ENCODE results near the gene DHRSX. TPM values are rescaled to one million over a fixed set of nuclear protein-coding genes. Genes with fewer than 3 reads are reported as not detected.

Gene DHRSX
- total RNA-seq, 1 experiment from 2014 or later = 23.9 TPM

- no peaks in the 10 kb centered on the region for H3K9me3 Mint-ChIP-seq (ENCODE audit: unreplicated experiment)
- H3K4me1 Mint-ChIP-seq (ENCODE audit: insufficient read depth, unreplicated experiment) = no peaks in the 10 kb centered on the region
- no peak for DNase-seq (ENCODE audit: unreplicated experiment)
- no peak overlapping the region for H3K4me3 Mint-ChIP-seq (ENCODE audit: unreplicated experiment)
- BruUV-seq (replicated peaks) = no TSS peak
- intact Hi-C loops (cut with micrococcal nuclease) = no loop called here
- no peaks in the 10 kb centered on the region for H3K36me3 Mint-ChIP-seq (ENCODE audit: insufficient read depth, unreplicated experiment)
- no peaks in the 10 kb centered on the region for H3K27me3 Mint-ChIP-seq (ENCODE audit: insufficient read depth, unreplicated experiment)
- H3K27ac Mint-ChIP-seq (ENCODE audit: low read depth, unreplicated experiment) = no peak overlapping the region
- ChIA-PET CTCF (no interaction called here), POLR2A (no interaction called here)
- TF ChIP-seq CTCF (IDR thresholded peaks at IDR 0.05; ENCODE audit: unreplicated experiment) = no peak
Measured at GRCh38 chrX:2176733-2177132, 324.0 kb downstream of the DHRSX start.

GRCh38 chrX:2176274-2176673, 324.5 kb downstream of the DHRSX start:
- BruUV-seq (replicated peaks) = no TSS peak
- TF ChIP-seq CTCF (IDR thresholded peaks at IDR 0.05; ENCODE audit: unreplicated experiment) = no peak
- CTCF ChIA-PET = no interaction called here
- DNase-seq (ENCODE audit: unreplicated experiment) = no peak
- Mint-ChIP-seq H3K27ac (ENCODE audit: low read depth, unreplicated experiment) (no peak overlapping the region), H3K27me3 (ENCODE audit: insufficient read depth, unreplicated experiment) (no peaks in the 10 kb centered on the region), H3K9me3 (ENCODE audit: unreplicated experiment) (no peaks in the 10 kb centered on the region), H3K4me3 (ENCODE audit: unreplicated experiment) (no peak overlapping the region), H3K36me3 (ENCODE audit: insufficient read depth, unreplicated experiment) (no peaks in the 10 kb centered on the region), H3K4me1 (ENCODE audit: insufficient read depth, unreplicated experiment) (no peaks in the 10 kb centered on the region)
- POLR2A ChIA-PET = no interaction called here
- intact Hi-C loops (cut with micrococcal nuclease) = no loop called here

GRCh38 chrX:2172359-2172758, 328.4 kb downstream of the DHRSX start:
- intact Hi-C loops (cut with micrococcal nuclease) = no loop called here
- Mint-ChIP-seq H3K9me3 (ENCODE audit: unreplicated experiment) (peaks cover 7% of the 10 kb centered on the region), H3K4me3 (ENCODE audit: unreplicated experiment) (no peak overlapping the region), H3K27ac (ENCODE audit: low read depth, unreplicated experiment) (no peak overlapping the region), H3K27me3 (ENCODE audit: insufficient read depth, unreplicated experiment) (no peaks in the 10 kb centered on the region), H3K36me3 (ENCODE audit: insufficient read depth, unreplicated experiment) (no peaks in the 10 kb centered on the region), H3K4me1 (ENCODE audit: insufficient read depth, unreplicated experiment) (no peaks in the 10 kb centered on the region)
- ChIA-PET POLR2A (no interaction called here), CTCF (no interaction called here)
- DNase-seq (ENCODE audit: unreplicated experiment) = no peak
- no TSS peak for BruUV-seq (replicated peaks)
- TF ChIP-seq CTCF (IDR thresholded peaks at IDR 0.05; ENCODE audit: unreplicated experiment) = no peak

Other genes starting within 250 kb of the DHRSX start
- gene ZBED1, start within 50 bp of the DHRSX start, total RNA-seq (2022) = 19.6 and 23.7 TPM in 2 replicates
- gene CD99, start 190.3 kb upstream of the DHRSX start, total RNA-seq (2022) = 173 and 176 TPM in 2 replicates

Data from MCF 10A (cell line).